GM12801 (cell line): ENCODE results near the gene JMJD8.

Experiments
- TF ChIP-seq, protein P1 (sequence below): IDR thresholded peaks from one replicate; pipeline ENCODE4 v1.5.1; 2011; ENCODE audit warnings: control low read depth; ENCODE audit not compliant: insufficient read length; ENCODE audit errors: extremely low read depth

JMJD8 gene

GRCh38 chr16:725041-725376, 40.9 kb upstream of the JMJD8 start:
- TF ChIP-seq, protein P1, sequence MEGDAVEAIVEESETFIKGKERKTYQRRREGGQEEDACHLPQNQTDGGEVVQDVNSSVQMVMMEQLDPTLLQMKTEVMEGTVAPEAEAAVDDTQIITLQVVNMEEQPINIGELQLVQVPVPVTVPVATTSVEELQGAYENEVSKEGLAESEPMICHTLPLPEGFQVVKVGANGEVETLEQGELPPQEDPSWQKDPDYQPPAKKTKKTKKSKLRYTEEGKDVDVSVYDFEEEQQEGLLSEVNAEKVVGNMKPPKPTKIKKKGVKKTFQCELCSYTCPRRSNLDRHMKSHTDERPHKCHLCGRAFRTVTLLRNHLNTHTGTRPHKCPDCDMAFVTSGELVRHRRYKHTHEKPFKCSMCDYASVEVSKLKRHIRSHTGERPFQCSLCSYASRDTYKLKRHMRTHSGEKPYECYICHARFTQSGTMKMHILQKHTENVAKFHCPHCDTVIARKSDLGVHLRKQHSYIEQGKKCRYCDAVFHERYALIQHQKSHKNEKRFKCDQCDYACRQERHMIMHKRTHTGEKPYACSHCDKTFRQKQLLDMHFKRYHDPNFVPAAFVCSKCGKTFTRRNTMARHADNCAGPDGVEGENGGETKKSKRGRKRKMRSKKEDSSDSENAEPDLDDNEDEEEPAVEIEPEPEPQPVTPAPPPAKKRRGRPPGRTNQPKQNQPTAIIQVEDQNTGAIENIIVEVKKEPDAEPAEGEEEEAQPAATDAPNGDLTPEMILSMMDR, result no peak

GRCh38 chr16:724188-725040, 40.3 kb upstream of the JMJD8 start:
- TF ChIP-seq, protein P1, result no peak

- TF ChIP-seq, protein P1, result no peak
These were observed 39.6 kb upstream of the JMJD8 start for GRCh38 chr16:723695-724094.

GRCh38 chr16:722835-723633, 38.9 kb upstream of the JMJD8 start:
- TF ChIP-seq, protein P1, result no peak

- TF ChIP-seq, protein P1, result no peak
These were observed 37.8 kb upstream of the JMJD8 start for GRCh38 chr16:721765-722540.

- TF ChIP-seq, protein P1, result no peak
These were observed 37.0 kb upstream of the JMJD8 start, which contains the start of gene ANTKMT for GRCh38 chr16:720990-721764. ANTKMT (plus strand) TSS chr16:721146; CDS start chr16:721275, 129 bp downstream.
